Lung (tissue), 12 donors: ENCODE measurements around the gene HES5. TPM values are rescaled to one million over a fixed set of nuclear protein-coding genes. Genes with fewer than 3 reads are reported as not detected.

Experiments
- ATAC-seq: fragments of 200-7000 bp; cut with Tn5 transposase; one replicate; pipeline ENCODE4 v1.9.1; 2020; ENCODE audit warnings: moderate number of reproducible peaks; ENCODE audit not compliant: insufficient read depth, low FRiP score
- DNase-seq, 3 donors: peaks; one replicate each; pipeline ENCODE4 v3.0.0-alpha.2; 2013 to 2017
- H3K27ac ChIP-seq, 2 donors: one replicate each; pipeline ENCODE4 v1.5.1; 2013; ENCODE audit warnings: mild to moderate bottlenecking in 2 of 2, moderate library complexity in 2 of 2, control low read depth in 1 of 2, inconsistent platforms in 1 of 2, low read depth in 1 of 2, low read length in 1 of 2
- H3K27me3 ChIP-seq, 3 donors: one replicate each; pipeline ENCODE4 v1.5.1; 2013; ENCODE audit warnings: low read length in 2 of 3; ENCODE audit not compliant: control insufficient read depth in 3 of 3, insufficient read depth in 3 of 3
- H3K36me3 ChIP-seq, 4 donors: one replicate each; pipeline ENCODE4 v1.5.1; 2013; ENCODE audit warnings: low read length in 4 of 4, mild to moderate bottlenecking in 1 of 4, moderate library complexity in 1 of 4; ENCODE audit not compliant: control insufficient read depth in 4 of 4, insufficient read depth in 4 of 4
- H3K4me1 ChIP-seq, 5 donors: one replicate each; pipeline ENCODE4 v1.5.1; 2013; ENCODE audit warnings: low read length in 5 of 5, mild to moderate bottlenecking in 2 of 5, moderate library complexity in 1 of 5; ENCODE audit not compliant: control insufficient read depth in 5 of 5, insufficient read depth in 5 of 5
- H3K4me3 ChIP-seq: one replicate; pipeline ENCODE4 v1.5.1; 2013; ENCODE audit warnings: mild to moderate bottlenecking, control low read depth, moderate library complexity
- H3K9ac ChIP-seq, 2 donors: one replicate each; pipeline ENCODE4 v1.5.1; 2013; ENCODE audit warnings: low read length in 2 of 2, control low read depth in 1 of 2; ENCODE audit not compliant: insufficient read depth in 1 of 2
- H3K9me3 ChIP-seq, 4 donors: one replicate each; pipeline ENCODE4 v1.5.1; 2013; ENCODE audit warnings: low read length in 3 of 4, mild to moderate bottlenecking in 1 of 4, moderate library complexity in 1 of 4; ENCODE audit not compliant: control insufficient read depth in 4 of 4, insufficient read depth in 3 of 4
- WGBS, 2 donors: extraction: QIAGEN DNeasy Blood & Tissue Kit; methylation state at CpG; one replicate each; pipeline ENCODE4 v1.1.7; 2013; 5-methylcytosine and 5-hydroxymethylcytosine counted together
- polyA plus RNA-seq, 2 donors: library from polyadenylated mRNA; stranded (reverse); fragments of 200-250 nt; gene quantifications; one replicate each; pipeline ENCODE4 v1.2.1, GENCODE V29; 2013
- total RNA-seq, 2 donors: library from RNA; depleted of rRNA in 1 of 2; stranded (reverse); fragments of >200 nt in 1 of 2; gene quantifications; one replicate each; pipeline ENCODE4 v1.2.1, GENCODE V29; 2014 to 2021
- TF ChIP-seq, protein P1 (sequence below): IDR thresholded peaks from 2 replicates; pipeline ENCODE4 v1.5.1; 2012; ENCODE audit warnings: mild to moderate bottlenecking; ENCODE audit errors: control extremely low read depth, extremely low read depth
- donor health status: control.
- donor health status: control.
- donor health status: Bipolar disorder and iron deficiency.
- donor health status: healthy.
- donor health status: DM: yes; HTN: yes; CAD: no.

HES5 gene
- total and polyA plus RNA-seq, 4 donors = 0.16 to 1.00 (median 0.36) TPM

DNA sequence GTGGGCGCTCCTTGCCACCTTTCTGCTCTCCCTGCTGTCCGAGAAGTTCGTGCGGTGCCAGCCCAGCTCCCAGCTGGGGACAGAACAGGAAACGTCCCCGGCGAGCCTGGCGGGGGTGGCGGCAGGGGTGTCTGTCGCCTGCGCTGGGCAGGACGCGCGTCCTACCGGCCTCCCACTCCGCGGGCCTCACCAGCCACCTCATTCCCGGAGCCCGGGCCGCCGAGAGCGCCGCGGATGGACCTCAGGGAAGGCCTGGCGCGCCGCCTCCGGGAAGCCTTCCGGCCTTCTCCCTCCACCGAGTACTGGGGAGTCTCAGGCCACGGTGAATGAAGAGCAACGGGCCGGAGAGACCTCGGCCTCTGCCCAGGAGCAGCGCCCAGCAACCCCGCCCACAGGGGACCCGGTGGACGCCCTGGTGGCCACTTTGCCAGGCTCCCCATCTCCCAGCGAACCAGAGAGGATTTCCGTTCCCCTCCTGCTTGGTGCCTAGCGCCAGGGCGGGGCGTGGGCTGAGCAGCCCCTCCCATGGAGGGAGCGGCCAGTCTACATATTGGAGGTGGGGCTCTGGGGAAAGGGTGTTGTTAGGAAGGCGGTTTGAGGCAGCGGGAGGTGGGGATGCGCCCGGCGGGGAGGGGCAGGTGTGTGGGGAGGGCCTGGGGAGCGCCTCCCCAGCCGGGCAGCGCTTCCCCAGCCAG, 16.6 kb upstream of the HES5 start:
- Histone ChIP-seq H3K4me1 (peaks cover 2 to 50% (median 16%) of the 10 kb centered on the region in 5 donors), H3K27me3 (no peaks in the 10 kb centered on the region), H3K9ac (no peak overlapping the region), H3K36me3 (no peaks in the 10 kb centered on the region), H3K4me3 (peak overlapping the region; percentile 61), H3K27ac (peak overlapping the region; percentile 83 to 96), H3K9me3 (no peaks in the 10 kb centered on the region)
- ATAC-seq (peak; percentile 75), DNase-seq (peak; percentile 54 to 76 (median 60))
- 0 to 1% methylated on average over 38 to 52 of the region's 52 CpGs for WGBS, 2 donors
- TF ChIP-seq, protein P1, sequence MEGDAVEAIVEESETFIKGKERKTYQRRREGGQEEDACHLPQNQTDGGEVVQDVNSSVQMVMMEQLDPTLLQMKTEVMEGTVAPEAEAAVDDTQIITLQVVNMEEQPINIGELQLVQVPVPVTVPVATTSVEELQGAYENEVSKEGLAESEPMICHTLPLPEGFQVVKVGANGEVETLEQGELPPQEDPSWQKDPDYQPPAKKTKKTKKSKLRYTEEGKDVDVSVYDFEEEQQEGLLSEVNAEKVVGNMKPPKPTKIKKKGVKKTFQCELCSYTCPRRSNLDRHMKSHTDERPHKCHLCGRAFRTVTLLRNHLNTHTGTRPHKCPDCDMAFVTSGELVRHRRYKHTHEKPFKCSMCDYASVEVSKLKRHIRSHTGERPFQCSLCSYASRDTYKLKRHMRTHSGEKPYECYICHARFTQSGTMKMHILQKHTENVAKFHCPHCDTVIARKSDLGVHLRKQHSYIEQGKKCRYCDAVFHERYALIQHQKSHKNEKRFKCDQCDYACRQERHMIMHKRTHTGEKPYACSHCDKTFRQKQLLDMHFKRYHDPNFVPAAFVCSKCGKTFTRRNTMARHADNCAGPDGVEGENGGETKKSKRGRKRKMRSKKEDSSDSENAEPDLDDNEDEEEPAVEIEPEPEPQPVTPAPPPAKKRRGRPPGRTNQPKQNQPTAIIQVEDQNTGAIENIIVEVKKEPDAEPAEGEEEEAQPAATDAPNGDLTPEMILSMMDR = no peak

DNA sequence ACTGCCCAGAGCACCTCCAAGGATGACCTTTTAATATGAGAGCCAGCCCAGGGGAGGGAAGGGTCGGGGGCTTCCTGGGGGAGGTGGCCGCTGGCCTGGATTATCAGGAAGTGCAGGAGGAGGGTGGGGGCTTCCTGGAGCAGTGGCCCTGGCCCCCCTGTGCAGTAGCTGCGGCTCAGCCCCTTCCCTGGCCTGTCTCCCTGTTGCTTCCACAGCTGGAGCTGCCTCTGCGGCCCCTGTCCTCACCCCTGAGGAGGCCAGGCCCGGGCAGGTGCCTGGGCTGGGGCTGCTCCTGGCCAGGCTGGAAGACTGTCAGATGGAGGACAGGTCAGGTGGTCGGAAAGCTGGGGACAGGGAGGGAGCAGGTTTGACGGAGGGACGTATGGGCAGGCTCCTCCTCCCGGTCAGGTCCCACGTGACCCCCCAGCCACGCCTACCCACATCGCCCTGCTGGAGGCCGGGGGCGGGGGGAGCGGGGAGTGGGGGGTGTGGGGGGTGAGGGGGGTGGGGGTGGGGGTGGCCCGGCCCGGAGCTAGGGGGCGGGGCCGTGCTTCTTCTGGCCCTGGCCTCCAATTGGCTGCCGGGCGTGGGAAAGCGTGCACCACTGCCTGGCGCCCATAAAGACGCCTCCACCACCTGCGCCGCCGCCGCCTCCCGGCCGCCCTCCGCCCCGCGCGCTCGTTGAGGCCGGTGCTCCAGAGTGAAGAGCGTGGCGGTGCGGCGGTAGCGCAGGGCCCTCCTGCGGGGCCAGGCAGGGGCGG, 15.9 kb upstream of the HES5 start:
- DNase-seq = peak; percentile 68 to 86 (median 85)
- WGBS, 2 donors = 1 to 4% methylated on average over 20 to 39 of the region's 43 CpGs
- TF ChIP-seq, protein P1 = no peak
- Histone ChIP-seq H3K36me3 (no peaks in the 10 kb centered on the region), H3K4me1 (peaks cover 2 to 50% (median 16%) of the 10 kb centered on the region in 5 donors), H3K9ac (no peak overlapping the region), H3K27me3 (no peaks in the 10 kb centered on the region), H3K9me3 (no peaks in the 10 kb centered on the region), H3K4me3 (peak overlapping the region; percentile 61), H3K27ac (peak overlapping the region; percentile 83 to 96)
- peak; percentile 67 for ATAC-seq

DNA sequence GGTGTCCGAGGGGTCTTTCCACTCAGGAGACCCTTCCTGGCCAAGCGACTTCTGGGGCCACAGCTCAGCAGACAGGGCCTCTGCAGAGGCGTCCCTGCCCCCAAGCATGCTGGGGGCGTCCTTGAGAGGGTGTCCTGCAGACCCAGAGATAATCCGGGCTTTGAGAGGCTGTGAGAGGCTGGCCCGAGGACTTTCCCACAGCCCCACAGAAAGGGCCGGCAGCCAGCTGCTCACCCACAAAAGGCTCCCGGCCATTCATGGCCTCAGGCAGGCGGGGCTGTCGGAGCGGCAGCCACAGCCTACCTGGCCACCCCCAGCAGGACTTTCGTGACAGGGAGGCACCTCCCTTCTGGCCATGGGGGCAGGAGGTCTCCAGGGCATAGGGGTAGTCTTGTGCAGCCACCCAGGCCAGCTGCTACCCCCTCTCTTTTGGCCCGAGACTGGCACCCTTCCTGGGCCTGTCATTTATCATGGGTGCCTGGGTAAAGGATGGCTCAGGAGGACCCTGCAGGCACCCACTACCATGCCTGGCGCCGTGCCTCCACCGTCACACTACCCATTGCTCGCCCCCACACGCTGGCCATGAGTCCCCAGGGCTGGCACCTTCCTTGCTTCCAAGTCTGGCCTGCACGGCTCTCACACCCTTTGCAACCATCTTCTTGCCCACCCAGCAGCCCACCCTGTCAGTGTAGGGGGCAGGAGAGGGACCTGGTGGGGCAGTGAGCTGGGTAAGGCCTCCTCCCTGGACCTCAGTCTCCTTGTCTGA, 15.0 kb upstream of the HES5 start:
- H3K4me3 ChIP-seq = no peak overlapping the region
- H3K9me3 ChIP-seq = no peaks in the 10 kb centered on the region
- H3K36me3 ChIP-seq = no peaks in the 10 kb centered on the region
- H3K4me1 ChIP-seq = peaks cover 2 to 53% (median 16%) of the 10 kb centered on the region in 5 donors
- no peak overlapping the region for H3K9ac ChIP-seq
- peak overlapping the region in 1 of 2 donors; percentile 1 for H3K27ac ChIP-seq
- 55 to 79% methylated on average over 19 of the region's 19 CpGs for WGBS, 2 donors
- ATAC-seq (no peak), DNase-seq (no peak)
- TF ChIP-seq, protein P1 = no peak
- H3K27me3 ChIP-seq = no peaks in the 10 kb centered on the region
